ENCODE results near the gene TNFRSF13B.
"Not testable (repeated sequence)": the region's sequence is repeated elsewhere in the genome, so short reads cannot be mapped to it uniquely, and the experiment has no call there.

The TNFRSF13B gene

GRCh38 chr17:16987066-16987829 is 15.3 kb upstream of the TNFRSF13B start:
- Histone ChIP-seq H3K9me3 (ENCODE audit: severe bottlenecking) (no peaks in the 10 kb centered on the region), H3K36me3 (no peaks in the 10 kb centered on the region), H3K27ac (no peak overlapping the region), H3K27me3 (ENCODE audit: insufficient read depth, low read depth, severe bottlenecking) (no peaks in the 10 kb centered on the region), H3K4me3 (ENCODE audit: low read depth, low read length) (no peak overlapping the region)
- TF ChIP-seq, protein P1, sequence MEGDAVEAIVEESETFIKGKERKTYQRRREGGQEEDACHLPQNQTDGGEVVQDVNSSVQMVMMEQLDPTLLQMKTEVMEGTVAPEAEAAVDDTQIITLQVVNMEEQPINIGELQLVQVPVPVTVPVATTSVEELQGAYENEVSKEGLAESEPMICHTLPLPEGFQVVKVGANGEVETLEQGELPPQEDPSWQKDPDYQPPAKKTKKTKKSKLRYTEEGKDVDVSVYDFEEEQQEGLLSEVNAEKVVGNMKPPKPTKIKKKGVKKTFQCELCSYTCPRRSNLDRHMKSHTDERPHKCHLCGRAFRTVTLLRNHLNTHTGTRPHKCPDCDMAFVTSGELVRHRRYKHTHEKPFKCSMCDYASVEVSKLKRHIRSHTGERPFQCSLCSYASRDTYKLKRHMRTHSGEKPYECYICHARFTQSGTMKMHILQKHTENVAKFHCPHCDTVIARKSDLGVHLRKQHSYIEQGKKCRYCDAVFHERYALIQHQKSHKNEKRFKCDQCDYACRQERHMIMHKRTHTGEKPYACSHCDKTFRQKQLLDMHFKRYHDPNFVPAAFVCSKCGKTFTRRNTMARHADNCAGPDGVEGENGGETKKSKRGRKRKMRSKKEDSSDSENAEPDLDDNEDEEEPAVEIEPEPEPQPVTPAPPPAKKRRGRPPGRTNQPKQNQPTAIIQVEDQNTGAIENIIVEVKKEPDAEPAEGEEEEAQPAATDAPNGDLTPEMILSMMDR (IDR thresholded peaks at IDR 0.05; ENCODE audit: low read depth, low read length) = no peak
- DNase-seq = no peak

- H3K4me3 ChIP-seq (ENCODE audit: low read depth, low read length) = no peak overlapping the region
- no peaks in the 10 kb centered on the region for H3K27me3 ChIP-seq (ENCODE audit: insufficient read depth, low read depth, severe bottlenecking)
- H3K9me3 ChIP-seq (ENCODE audit: severe bottlenecking) = no peaks in the 10 kb centered on the region
- H3K36me3 ChIP-seq = no peaks in the 10 kb centered on the region
- TF ChIP-seq, protein P1 (IDR thresholded peaks at IDR 0.05; ENCODE audit: low read depth, low read length) = no peak
- no peak overlapping the region for H3K27ac ChIP-seq
- DNase-seq = peak; percentile 60
These were observed 14.5 kb upstream of the TNFRSF13B start for GRCh38 chr17:16986391-16986790.

DNA sequence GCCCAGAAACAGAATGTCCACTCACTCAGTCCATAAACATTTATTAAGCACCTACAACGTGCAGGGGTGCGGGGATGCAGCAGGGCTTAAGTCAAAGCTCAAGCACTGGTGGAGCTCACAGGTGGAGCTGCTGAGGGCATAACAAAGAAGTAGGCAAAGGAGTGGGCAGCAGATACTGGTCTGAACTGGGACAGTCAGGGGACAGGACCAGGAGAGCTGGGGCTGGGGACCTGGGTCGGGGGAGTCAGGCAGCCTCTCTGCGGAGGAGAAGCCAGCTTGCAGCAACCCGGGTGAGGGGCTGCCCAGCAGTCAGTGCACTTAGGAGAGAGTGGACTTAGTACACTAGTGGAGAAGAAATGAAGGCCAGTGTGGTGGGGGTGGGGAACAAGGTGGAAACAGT is 10.0 kb upstream of the TNFRSF13B start:
- H3K27ac ChIP-seq = no peak overlapping the region
- TF ChIP-seq, protein P1 (IDR thresholded peaks at IDR 0.05; ENCODE audit: low read depth, low read length) = no peak
- no peaks in the 10 kb centered on the region for H3K27me3 ChIP-seq (ENCODE audit: insufficient read depth, low read depth, severe bottlenecking)
- H3K4me3 ChIP-seq (ENCODE audit: low read depth, low read length) = no peak overlapping the region
- no peaks in the 10 kb centered on the region for H3K9me3 ChIP-seq (ENCODE audit: severe bottlenecking)
- no peaks in the 10 kb centered on the region for H3K36me3 ChIP-seq
- DNase-seq = no peak

DNA sequence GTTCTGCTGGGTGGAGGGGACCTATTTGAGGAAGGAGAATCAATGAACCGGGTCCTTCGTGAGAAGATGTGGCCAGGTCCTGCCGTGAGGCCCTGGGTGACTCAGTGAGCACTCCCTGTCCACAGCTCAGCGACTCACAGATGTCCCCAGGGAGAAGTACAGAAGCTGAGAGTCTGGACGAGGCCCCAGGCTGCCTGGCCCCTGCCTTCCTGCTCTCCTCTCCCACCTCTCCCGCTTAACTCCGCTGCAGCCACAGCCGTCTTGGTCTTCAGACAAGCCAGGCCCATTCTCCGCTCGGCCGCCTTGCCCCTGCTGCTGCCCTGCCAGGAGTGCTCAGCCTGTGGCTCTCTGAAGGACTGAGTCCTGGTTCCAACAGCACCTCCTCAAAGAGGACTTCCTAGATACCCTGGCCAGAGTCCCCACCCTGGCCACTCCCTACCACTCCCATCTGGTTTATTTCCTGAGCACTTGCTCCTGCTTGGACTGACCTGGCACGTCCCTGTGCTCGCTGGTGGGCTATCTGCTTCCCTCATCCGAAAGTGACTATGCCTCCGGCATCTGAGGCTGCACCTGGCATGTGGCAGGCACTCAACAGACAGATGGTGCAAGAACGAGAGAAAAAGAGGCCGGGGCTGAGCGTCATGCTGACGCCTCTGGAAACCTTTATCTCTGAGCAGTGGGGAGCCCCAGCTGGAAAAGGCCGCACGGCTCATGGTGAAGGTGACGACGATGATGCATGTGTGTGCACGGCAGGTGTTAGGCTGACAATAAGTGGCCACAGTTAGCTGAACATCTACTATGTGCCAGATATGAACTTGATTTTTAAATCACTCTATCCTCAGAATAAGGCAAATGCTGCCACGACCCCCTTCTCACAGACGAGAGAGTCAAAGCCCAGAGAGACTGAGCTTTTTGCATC is 9.2 kb upstream of the TNFRSF13B start:
- H3K27me3 ChIP-seq (ENCODE audit: insufficient read depth, low read depth, severe bottlenecking) = no peaks in the 10 kb centered on the region
- DNase-seq = no peak
- H3K27ac ChIP-seq = no peak overlapping the region
- H3K36me3 ChIP-seq = no peaks in the 10 kb centered on the region
- no peak overlapping the region for H3K4me3 ChIP-seq (ENCODE audit: low read depth, low read length)
- TF ChIP-seq, protein P1 (IDR thresholded peaks at IDR 0.05; ENCODE audit: low read depth, low read length) = no peak
- H3K9me3 ChIP-seq (ENCODE audit: severe bottlenecking) = no peaks in the 10 kb centered on the region

GRCh38 chr17:16980061-16980460 is 8.1 kb upstream of the TNFRSF13B start:
- no peak overlapping the region for H3K27ac ChIP-seq
- TF ChIP-seq, protein P1 (IDR thresholded peaks at IDR 0.05; ENCODE audit: low read depth, low read length) = no peak
- DNase-seq = no peak
- H3K27me3 ChIP-seq (ENCODE audit: insufficient read depth, low read depth, severe bottlenecking) = no peaks in the 10 kb centered on the region
- no peaks in the 10 kb centered on the region for H3K9me3 ChIP-seq (ENCODE audit: severe bottlenecking)
- H3K4me3 ChIP-seq (ENCODE audit: low read depth, low read length) = no peak overlapping the region
- H3K36me3 ChIP-seq = no peaks in the 10 kb centered on the region

GRCh38 chr17:16979237-16979823 is 7.4 kb upstream of the TNFRSF13B start:
- DNase-seq; H3K9me3 ChIP-seq (ENCODE audit: severe bottlenecking); H3K27ac ChIP-seq: not testable (repeated sequence)

More at GRCh38 chr17:16979237-16979823, 7.4 kb upstream of the TNFRSF13B start:
- H3K36me3 ChIP-seq; H3K4me3 ChIP-seq (ENCODE audit: low read depth, low read length); H3K27me3 ChIP-seq (ENCODE audit: insufficient read depth, low read depth, severe bottlenecking): not testable (repeated sequence)

All from WERI-Rb-1 (cell line).